SK-N-SH (cell line): ENCODE data around the gene BOLA3. TPM values are rescaled to one million over a fixed set of nuclear protein-coding genes. Genes with fewer than 3 reads are reported as not detected.

Experiments
- CTCF ChIA-PET: fragments of 300-600, 350-600 bp; formaldehyde crosslinking; extraction: SDS; loops from one replicate; lab custom pipeline; 2021; lab: Yijun Ruan, JAX
- POLR2A ChIA-PET: fragments of 350-600 bp; sonication (Branson Sonifier 250); formaldehyde crosslinking; extraction: SDS; loops from one replicate; lab custom pipeline; 2020; ENCODE audit warnings: antibody characterized with exemption, inconsistent platforms; lab: Yijun Ruan, JAX
- DNase-seq: peaks from one replicate; pipeline ENCODE4 v3.0.0; 2012
- H2AFZ ChIP-seq: fragments of 200-600 bp; sonication (generic); 2 replicates; pipeline ENCODE4 v1.8.1; 2016; ENCODE audit warnings: antibody characterized with exemption, mild to moderate bottlenecking, low read depth
- H3F3A ChIP-seq: fragments of 200-600 bp; sonication (generic); replicated peaks from 2 replicates; pipeline ENCODE3; 2016; ENCODE audit warnings: antibody characterized with exemption, mild to moderate bottlenecking; ENCODE audit not compliant: insufficient read depth
- H3K27ac ChIP-seq, 2 experiments: fragments of 200-500 bp in 1 of 2; fragments of 200-600 bp in 1 of 2; sonication (Bioruptor generic) in 1 of 2; sonication (generic), shearing (Covaris generic) in 1 of 2; 2 replicates each; pipeline versions ENCODE4 v1.5.1 to v1.6.1; 2014 to 2016; ENCODE audit warnings: low read depth in 2 of 2, inconsistent platforms in 1 of 2, low read length in 1 of 2, mild to moderate bottlenecking in 1 of 2, mixed read lengths in 1 of 2
- H3K27me3 ChIP-seq: fragments of 200-600 bp; sonication (generic), shearing (Covaris generic); 2 replicates; pipeline ENCODE4 v1.6.1; 2016; ENCODE audit warnings: mixed run types; ENCODE audit not compliant: insufficient read depth
- H3K36me3 ChIP-seq, 2 experiments: fragments of 200-500 bp in 1 of 2; fragments of 200-600 bp in 1 of 2; sonication (Bioruptor generic) in 1 of 2; sonication (generic) in 1 of 2; replicated peaks in 1 of 2; 2 replicates each; pipeline versions ENCODE3 to v1.5.1; 2014 to 2016; ENCODE audit warnings: low read length in 1 of 2, mild to moderate bottlenecking in 1 of 2; ENCODE audit not compliant: insufficient read depth in 2 of 2, control insufficient read depth in 1 of 2
- H3K4me1 ChIP-seq, 2 experiments: fragments of 200-500 bp in 1 of 2; fragments of 200-600 bp in 1 of 2; sonication (Bioruptor generic) in 1 of 2; sonication (generic), shearing (Covaris generic) in 1 of 2; 2 replicates each; pipeline versions ENCODE4 v1.5.1 to v1.6.1; 2014 to 2016; ENCODE audit warnings: low read depth in 1 of 2, low read length in 1 of 2, mixed run types in 1 of 2; ENCODE audit not compliant: insufficient read depth in 2 of 2, control insufficient read depth in 1 of 2
- H3K4me2 ChIP-seq: fragments of 200-600 bp; sonication (generic), shearing (Covaris generic); 2 replicates; pipeline ENCODE4 v1.6.1; 2017; ENCODE audit warnings: mixed run types
- H3K4me3 ChIP-seq, 2 experiments: fragments of 200-500 bp in 1 of 2; fragments of 200-600 bp in 1 of 2; sonication (Bioruptor generic) in 1 of 2; sonication (generic), shearing (Covaris generic) in 1 of 2; 2 replicates each; pipeline versions ENCODE4 v1.5.1 to v1.8.1; 2014 to 2016; ENCODE audit warnings: low read depth in 2 of 2, inconsistent platforms in 1 of 2, low read length in 1 of 2, mild to moderate bottlenecking in 1 of 2, mixed read lengths in 1 of 2, moderate library complexity in 1 of 2
- H3K79me2 ChIP-seq: fragments of 200-600 bp; sonication (generic); 2 replicates; pipeline ENCODE4 v1.8.1; 2017; ENCODE audit warnings: mild to moderate bottlenecking; ENCODE audit not compliant: insufficient read depth
- H3K9ac ChIP-seq: fragments of 200-600 bp; sonication (generic); 2 replicates; pipeline ENCODE4 v1.6.1; 2017; ENCODE audit warnings: mixed run types
- H3K9me2 ChIP-seq: fragments of 200-600 bp; sonication (generic); 2 replicates; pipeline ENCODE4 v1.6.1; 2017; ENCODE audit warnings: mixed run types
- H3K9me3 ChIP-seq: fragments of 200-600 bp; sonication (generic); 2 replicates; pipeline ENCODE4 v1.6.1; 2017; ENCODE audit warnings: mixed run types, mild to moderate bottlenecking, moderate library complexity
- H4K20me1 ChIP-seq: fragments of 200-600 bp; sonication (generic); 2 replicates; pipeline ENCODE4 v1.6.1; 2017; ENCODE audit warnings: mild to moderate bottlenecking, mixed run types; ENCODE audit not compliant: insufficient read depth
- CHD2 ChIP-seq: fragments of 150-350 bp; IDR thresholded peaks from 2 replicates; pipeline ENCODE4 v1.6.1; 2018; ENCODE audit warnings: low read length; ENCODE audit not compliant: partially characterized antibody
- CTCF ChIP-seq: fragments of 200-600 bp; sonication (generic); IDR thresholded peaks from 2 replicates; pipeline ENCODE4 v1.6.1; 2017; ENCODE audit warnings: antibody characterized with exemption, mild to moderate bottlenecking, moderate library complexity
- ELF1 ChIP-seq: IDR thresholded peaks from 2 replicates; pipeline ENCODE4 v1.4.0; 2012
- EP300 ChIP-seq, 2 experiments: IDR thresholded peaks; 2 replicates each; pipeline versions ENCODE4 v1.4.0 to v1.6.1; 2012; ENCODE audit warnings: borderline replicate concordance in 1 of 2, low read depth in 1 of 2, low read length in 1 of 2
- FOSL2 ChIP-seq: IDR thresholded peaks from 2 replicates; pipeline ENCODE4 v1.4.0; 2012; ENCODE audit warnings: low read depth, mild to moderate bottlenecking, moderate library complexity, borderline replicate concordance
- FOXM1 ChIP-seq: IDR thresholded peaks from 2 replicates; pipeline ENCODE4 v1.4.0; 2012; ENCODE audit warnings: low read depth, mild to moderate bottlenecking
- MEF2A ChIP-seq: IDR thresholded peaks from 2 replicates; pipeline ENCODE4 v1.4.0; 2012; ENCODE audit warnings: low read depth, borderline replicate concordance
- MXI1 ChIP-seq: IDR thresholded peaks from 2 replicates; pipeline ENCODE4 v1.6.1; 2012; ENCODE audit warnings: mild to moderate bottlenecking, low read depth, low read length, improper control_type of control experiment
- NFIC ChIP-seq: IDR thresholded peaks from 2 replicates; pipeline ENCODE4 v1.4.0; 2012; ENCODE audit warnings: borderline replicate concordance
- NRF1 ChIP-seq: IDR thresholded peaks from 2 replicates; pipeline ENCODE4 v1.6.1; 2012; ENCODE audit warnings: low read depth, mild to moderate bottlenecking, low read length
- POLR2AphosphoS5 ChIP-seq: IDR thresholded peaks from 2 replicates; pipeline ENCODE4 v1.6.1; 2012; ENCODE audit warnings: low read depth, low read length
- RAD21 ChIP-seq: IDR thresholded peaks from 2 replicates; pipeline ENCODE4 v1.6.1; 2012; ENCODE audit warnings: mild to moderate bottlenecking, low read length
- RCOR1 ChIP-seq: fragments of 150-350 bp; IDR thresholded peaks from 2 replicates; pipeline ENCODE4 v1.6.1; 2017; ENCODE audit warnings: antibody characterized with exemption, low read length
- RXRA ChIP-seq: IDR thresholded peaks from 2 replicates; pipeline ENCODE4 v1.4.0; 2012; ENCODE audit warnings: low read depth, mild to moderate bottlenecking, borderline replicate concordance
- SIN3A ChIP-seq: IDR thresholded peaks from 2 replicates; pipeline ENCODE4 v1.6.1; 2012; ENCODE audit warnings: low read depth, mild to moderate bottlenecking, low read length, moderate library complexity, borderline replicate concordance
- SMC3 ChIP-seq: IDR thresholded peaks from 2 replicates; pipeline ENCODE4 v1.6.1; 2012; ENCODE audit warnings: low read depth, low read length, improper control_type of control experiment
- TAF1 ChIP-seq: IDR thresholded peaks from 2 replicates; pipeline ENCODE4 v1.6.1; 2012; ENCODE audit warnings: low read depth, mild to moderate bottlenecking, low read length, moderate library complexity, borderline replicate concordance
- TCF12 ChIP-seq: IDR thresholded peaks from 2 replicates; pipeline ENCODE4 v1.4.0; 2012
- YY1 ChIP-seq: IDR thresholded peaks from 2 replicates; pipeline ENCODE4 v1.4.0; 2012; ENCODE audit warnings: low read depth, mild to moderate bottlenecking
- ZBTB33 ChIP-seq: IDR thresholded peaks from 2 replicates; pipeline ENCODE4 v1.4.0; 2012; ENCODE audit warnings: low read depth, borderline replicate concordance
- WGBS: methylation state at CpG from one replicate; pipeline ENCODE4 v1.1.6; 2017; ENCODE audit warnings: low lambda C conversion rate; 5-methylcytosine and 5-hydroxymethylcytosine counted together
- polyA plus RNA-seq, 3 experiments: library from polyadenylated mRNA; depleted of rRNA; stranded (reverse); fragments of >200 nt; gene quantifications; 2 replicates each; pipeline ENCODE4 v1.2.3, GENCODE V29; 2012

Gene BOLA3
- polyA plus RNA-seq, 1 of the 3 experiments (the other 2 are of a cell fraction): 90.1 TPM

GRCh38 chr2:74093426-74093825 lies 54.3 kb downstream of the BOLA3 start:
- TF ChIP-seq RXRA (no peak), FOXM1 (no peak), SIN3A (no peak), CTCF (no peak), MEF2A (no peak), MXI1 (no peak), ZBTB33 (no peak), YY1 (no peak), NRF1 (no peak), POLR2AphosphoS5 (no peak), SMC3 (no peak), RCOR1 (no peak), CHD2 (no peak), TCF12 (no peak), FOSL2 (no peak), NFIC (no peak), ELF1 (no peak), TAF1 (no peak), EP300 (IDR thresholded peaks at IDR 0.05; ENCODE audit: borderline replicate concordance in 1 of 2, low read depth in 1 of 2, low read length in 1 of 2) (no peak), RAD21 (no peak)
- no peaks in the 10 kb centered on the region for H3K79me2 ChIP-seq
- H3K9me2 ChIP-seq: no peaks in the 10 kb centered on the region
- POLR2A ChIA-PET: no interaction called here
- peaks cover 0 to 54% of the 10 kb centered on the region in 2 experiments for H3K36me3 ChIP-seq
- H3K4me2 ChIP-seq: no peak overlapping the region
- H2AFZ ChIP-seq: no peak overlapping the region
- no peaks in the 10 kb centered on the region for H3K9me3 ChIP-seq
- 100% methylated on average over 4 of the region's 13 CpGs for WGBS
- no peak overlapping the region for H3K27ac ChIP-seq
- H4K20me1 ChIP-seq: no peaks in the 10 kb centered on the region
- H3K4me3 ChIP-seq: no peak overlapping the region
- DNase-seq: no peak
- no peaks in the 10 kb centered on the region for H3F3A ChIP-seq
- no peaks in the 10 kb centered on the region for H3K4me1 ChIP-seq
- H3K9ac ChIP-seq: no peak overlapping the region
- H3K27me3 ChIP-seq: no peaks in the 10 kb centered on the region
- CTCF ChIA-PET: no interaction called here
